Measurements from ENCODE around the gene SPATA2. TPM values are rescaled to one million over a fixed set of nuclear protein-coding genes. Genes with fewer than 3 reads are reported as not detected.

SPATA2 gene
- total RNA-seq, 1 donor from 2014 or later: 8.7 TPM

GRCh38 chr20:49908258-49908565, 7.1 kb downstream of the SPATA2 start:
- Histone ChIP-seq H3K27ac (no peak overlapping the region), H3K36me3 (peaks cover 44% of the 10 kb centered on the region), H3K4me1 (peaks cover 5% of the 10 kb centered on the region), H3K4me3 (no peak overlapping the region), H3K27me3 (no peaks in the 10 kb centered on the region), H3K9me3 (no peaks in the 10 kb centered on the region)
- DNase-seq (peak; percentile 45), ATAC-seq (no peak)
- intact Hi-C loops (cut with DNase I): no loop called here
- no peak for TF ChIP-seq CTCF (IDR thresholded peaks at IDR 0.05)

GRCh38 chr20:49907405-49908257, 7.7 kb downstream of the SPATA2 start:
- no peak for TF ChIP-seq CTCF (IDR thresholded peaks at IDR 0.05)
- peak; percentile 53 for DNase-seq
- no peak for ATAC-seq
- Histone ChIP-seq H3K4me3 (no peak overlapping the region), H3K9me3 (no peaks in the 10 kb centered on the region), H3K4me1 (no peaks in the 10 kb centered on the region), H3K27me3 (no peaks in the 10 kb centered on the region), H3K36me3 (peaks cover 45% of the 10 kb centered on the region), H3K27ac (no peak overlapping the region)
- intact Hi-C loops (cut with DNase I): no loop called here

- peak; percentile 59 for DNase-seq
- intact Hi-C loops (cut with DNase I): no loop called here
- no peak overlapping the region for H3K4me3 ChIP-seq
- H3K9me3 ChIP-seq: no peaks in the 10 kb centered on the region
- H3K4me1 ChIP-seq: no peaks in the 10 kb centered on the region
- TF ChIP-seq CTCF (IDR thresholded peaks at IDR 0.05): no peak
- H3K27ac ChIP-seq: no peak overlapping the region
- peaks cover 45% of the 10 kb centered on the region for H3K36me3 ChIP-seq
- H3K27me3 ChIP-seq: no peaks in the 10 kb centered on the region
- ATAC-seq: no peak
Observed at GRCh38 chr20:49906615-49907154, 8.6 kb downstream of the SPATA2 start.

GRCh38 chr20:49906101-49906604, 9.2 kb downstream of the SPATA2 start:
- ATAC-seq: peak; percentile 56
- Histone ChIP-seq H3K9me3 (no peaks in the 10 kb centered on the region), H3K4me1 (peaks cover 4% of the 10 kb centered on the region), H3K36me3 (peaks cover 45% of the 10 kb centered on the region), H3K27ac (no peak overlapping the region), H3K4me3 (no peak overlapping the region), H3K27me3 (no peaks in the 10 kb centered on the region)
- intact Hi-C loops (cut with DNase I): no loop called here
- no peak for TF ChIP-seq CTCF (IDR thresholded peaks at IDR 0.05)
- peak; percentile 62 for DNase-seq

GRCh38 chr20:49905415-49906091, 9.8 kb downstream of the SPATA2 start:
- Histone ChIP-seq H3K9me3 (no peaks in the 10 kb centered on the region), H3K36me3 (peaks cover 45% of the 10 kb centered on the region), H3K27me3 (no peaks in the 10 kb centered on the region), H3K27ac (no peak overlapping the region), H3K4me3 (no peak overlapping the region), H3K4me1 (peaks cover 4% of the 10 kb centered on the region)
- ATAC-seq (no peak), DNase-seq (peak; percentile 50)
- TF ChIP-seq CTCF (IDR thresholded peaks at IDR 0.05): no peak
- intact Hi-C loops (cut with DNase I): no loop called here

Measured in upper lobe of right lung (tissue), 1 donor.